ENCODE measurements around the gene CNTNAP5.
A peak's percentile ranks its signal among the peaks of the same experiment; 100 is the strongest.

Gene CNTNAP5

DNA sequence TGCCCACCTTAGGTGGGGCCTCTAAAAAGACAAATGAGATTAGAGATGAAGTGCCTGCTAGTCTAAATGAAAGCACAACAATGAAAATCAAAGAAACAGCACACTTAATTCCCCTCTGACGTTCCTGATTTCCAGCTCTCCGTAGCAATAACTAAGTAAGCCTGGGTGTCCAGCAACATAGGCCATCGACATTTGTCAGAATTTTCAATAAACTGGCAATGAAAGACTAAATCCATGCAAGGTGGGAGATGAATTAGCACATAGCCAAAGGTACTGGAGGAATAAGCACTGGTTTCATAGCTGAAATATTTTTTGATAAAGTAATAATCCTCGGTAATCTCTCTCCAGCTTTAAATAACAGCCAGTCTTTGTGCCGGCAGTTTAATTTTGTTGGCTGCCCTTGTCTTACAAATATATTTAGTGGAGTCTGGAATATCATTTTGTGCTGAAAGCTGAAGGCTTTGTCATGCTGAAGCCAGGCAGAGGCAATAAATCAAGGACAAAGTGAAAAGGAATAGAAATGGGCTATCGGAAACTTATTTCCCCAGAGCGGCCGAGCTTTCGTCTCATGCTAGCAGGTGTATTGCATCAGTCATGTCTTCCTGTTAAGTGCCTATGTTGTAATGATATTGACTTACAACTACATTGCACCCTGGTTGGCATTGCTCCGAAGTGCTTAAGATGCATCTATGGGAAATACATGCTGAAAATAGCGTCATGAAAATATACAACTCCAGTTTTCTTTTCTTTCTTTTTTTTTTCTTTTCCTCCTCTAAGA is 790.1 kb downstream of the CNTNAP5 start:
- no peak for DNase-seq (ENCODE audit: low read depth)

DNA sequence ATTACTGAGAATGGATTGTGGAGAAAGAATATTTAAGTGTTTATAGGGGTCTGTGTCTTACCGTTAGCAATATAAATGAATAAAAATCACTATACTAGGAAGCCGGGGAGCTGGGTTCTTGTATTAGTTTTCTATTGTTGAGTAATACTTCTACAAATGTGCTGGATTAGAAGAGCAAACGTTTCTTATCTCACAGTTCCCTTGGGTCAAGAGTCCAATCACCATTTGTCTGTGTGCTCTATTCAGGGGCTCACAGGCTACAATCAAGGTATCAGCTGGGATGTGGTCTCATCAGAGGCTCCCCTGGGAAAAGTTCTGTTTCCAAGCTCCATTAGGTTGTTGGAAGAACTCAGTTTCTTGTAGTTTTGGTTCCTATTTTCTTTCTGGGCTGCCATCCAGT is 790.9 kb downstream of the CNTNAP5 start:
- no peak for DNase-seq (ENCODE audit: low read depth)

DNA sequence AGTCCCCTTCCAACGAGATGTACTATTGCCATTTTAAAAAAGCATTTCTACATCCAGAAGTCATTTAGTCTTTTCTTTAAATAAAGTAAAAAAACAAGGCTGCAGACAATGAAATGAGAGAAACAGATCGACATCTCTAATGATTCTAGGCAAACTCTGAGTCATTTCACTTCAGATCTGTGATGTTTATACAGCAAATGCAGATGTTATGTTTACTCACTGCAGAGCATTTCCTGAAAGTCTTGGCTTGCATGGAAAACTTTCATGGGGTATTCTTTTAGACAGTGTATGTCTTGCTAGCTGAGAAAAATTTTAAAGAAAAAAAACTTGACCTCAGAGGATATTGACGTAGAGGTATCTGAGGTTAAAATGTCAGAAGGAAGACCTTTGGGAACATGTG is 797.4 kb downstream of the CNTNAP5 start:
- no peak for DNase-seq (ENCODE audit: low read depth)

DNA sequence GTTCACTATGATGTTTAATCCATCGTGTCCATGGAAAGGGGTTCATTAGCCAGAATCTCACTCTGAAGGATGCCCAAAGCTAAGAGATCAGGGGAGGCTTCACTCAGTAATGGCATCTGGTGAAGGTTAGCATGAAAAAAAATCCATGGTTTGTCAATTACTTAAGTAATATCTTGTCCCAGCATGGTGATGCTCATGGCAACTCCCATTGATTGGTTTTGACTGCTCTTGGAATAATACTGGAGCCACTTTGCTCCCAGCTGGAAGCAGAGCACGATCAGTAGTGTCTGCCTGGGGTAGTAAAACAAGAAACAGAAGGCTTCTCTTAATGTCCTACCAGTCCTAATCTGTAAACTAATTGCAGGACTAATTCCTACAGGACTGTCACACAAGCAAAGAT is 799.4 kb downstream of the CNTNAP5 start:
- no peak for DNase-seq (ENCODE audit: low read depth)

DNA sequence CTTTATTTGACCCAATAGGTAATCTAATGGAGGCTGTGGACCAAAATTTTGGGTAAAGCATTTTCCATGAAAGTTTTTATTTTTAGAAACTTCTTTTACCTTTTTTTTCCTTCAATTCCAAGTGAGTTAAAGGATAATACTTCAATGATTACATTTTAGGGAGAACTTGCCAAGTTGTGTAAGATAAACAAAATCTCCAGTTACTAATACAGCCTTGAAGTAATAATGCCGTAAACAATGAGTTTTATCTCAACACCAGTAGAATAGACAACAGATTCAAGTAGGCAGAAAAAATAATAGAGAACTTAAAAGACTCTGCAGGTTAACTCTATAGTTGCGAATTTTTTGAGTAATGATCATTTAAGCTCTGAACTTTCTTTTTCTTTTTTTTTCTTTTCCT is 807.4 kb downstream of the CNTNAP5 start:
- no peak for DNase-seq (ENCODE audit: low read depth)

DNA sequence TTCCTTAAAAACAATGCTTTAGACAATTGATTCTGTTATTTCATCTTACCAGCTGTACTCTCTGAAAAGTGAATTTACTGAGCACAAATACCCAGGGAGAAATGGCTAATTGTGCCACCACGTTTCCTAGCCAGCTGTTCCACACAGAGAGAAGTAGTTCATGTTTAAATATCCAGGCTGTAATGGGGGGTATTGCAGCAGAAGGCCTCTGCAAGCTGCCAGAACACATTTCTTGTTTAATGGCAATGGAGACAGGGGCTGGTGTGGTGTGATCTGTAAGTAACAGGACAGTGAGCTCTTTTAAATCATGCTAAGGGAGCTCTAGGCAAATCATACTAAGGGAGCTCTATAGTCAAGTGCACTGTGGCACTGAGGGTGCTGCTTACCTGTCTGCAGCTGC is 809.2 kb downstream of the CNTNAP5 start:
- no peak for DNase-seq (ENCODE audit: low read depth)

DNA sequence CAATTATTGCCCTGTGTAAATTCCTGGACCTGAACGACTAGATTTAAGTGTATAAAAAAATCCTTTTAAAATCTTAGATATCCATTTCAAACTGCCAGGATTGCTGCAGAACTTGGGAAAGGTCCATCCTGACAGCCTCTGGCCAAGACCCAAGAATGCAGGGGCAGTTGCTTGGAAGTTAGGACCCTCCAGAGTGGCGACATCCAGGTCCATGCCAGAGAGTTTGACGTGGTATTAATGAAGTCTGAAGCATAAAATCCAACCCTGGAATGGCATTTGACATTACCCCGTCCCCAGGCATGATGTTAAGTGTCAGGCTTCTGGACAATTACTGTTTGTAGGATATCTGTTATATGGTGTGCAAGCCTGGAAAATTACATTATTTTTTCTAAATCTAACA is 810.2 kb downstream of the CNTNAP5 start:
- no peak for DNase-seq (ENCODE audit: low read depth)

DNA sequence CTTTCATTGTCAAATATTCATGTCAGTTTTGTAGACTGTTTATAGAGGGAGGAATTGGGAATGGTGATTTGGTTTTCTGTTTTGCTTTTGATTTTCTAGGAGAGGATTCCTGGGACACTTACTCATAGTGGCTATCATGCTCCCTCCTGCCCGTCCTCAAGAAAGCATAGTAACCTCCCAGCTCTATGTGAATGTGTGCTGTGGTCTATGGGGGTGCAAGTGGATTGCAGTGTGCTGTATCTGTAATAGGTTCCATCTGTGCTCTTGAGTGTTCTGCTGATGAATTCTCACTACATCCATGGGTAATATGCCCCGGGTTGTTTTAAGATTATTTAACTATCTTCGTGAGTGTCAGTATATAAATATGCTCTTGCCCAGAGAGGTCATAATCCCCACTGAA is 811.3 kb downstream of the CNTNAP5 start:
- peak; percentile 12 for DNase-seq (ENCODE audit: low read depth)

DNA sequence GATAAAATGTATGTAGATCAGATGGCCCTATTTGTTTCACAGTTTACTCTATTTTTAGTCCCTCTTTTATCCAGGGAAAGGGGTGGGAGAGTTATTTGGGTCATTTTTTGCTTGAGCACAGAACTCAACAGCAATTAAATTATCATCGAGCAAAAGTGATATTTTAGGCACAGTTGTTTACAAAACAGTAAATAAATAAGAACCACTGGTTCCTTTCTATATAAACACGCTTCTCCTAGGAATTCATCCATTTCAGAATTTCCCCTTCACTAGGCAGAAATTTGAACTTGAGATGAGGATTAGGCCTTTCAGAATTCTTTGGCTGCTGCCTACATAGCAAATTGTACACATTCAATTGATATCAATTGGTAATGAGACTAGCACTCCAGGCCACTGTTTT is 812.4 kb downstream of the CNTNAP5 start:
- no peak for DNase-seq (ENCODE audit: low read depth)

DNA sequence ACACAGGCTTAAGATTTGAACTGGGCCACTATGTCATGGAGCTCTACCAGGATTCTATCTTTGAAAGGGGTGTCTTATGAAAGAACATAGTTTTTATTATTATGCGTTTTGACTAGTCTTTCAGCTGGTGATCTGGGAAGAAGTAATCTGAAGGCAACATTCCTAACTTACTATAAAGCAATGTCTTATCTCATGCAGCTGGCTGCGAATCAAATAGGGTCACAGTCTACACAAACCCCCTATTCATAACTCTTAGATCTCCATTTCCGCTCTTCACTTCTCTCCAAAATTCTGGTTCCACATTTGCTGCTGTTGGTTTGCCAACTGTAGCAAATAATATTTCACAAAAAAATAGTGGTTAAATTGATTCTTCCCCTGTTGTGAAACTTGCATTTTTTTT is 813.3 kb downstream of the CNTNAP5 start:
- no peak for DNase-seq (ENCODE audit: low read depth)

DNA sequence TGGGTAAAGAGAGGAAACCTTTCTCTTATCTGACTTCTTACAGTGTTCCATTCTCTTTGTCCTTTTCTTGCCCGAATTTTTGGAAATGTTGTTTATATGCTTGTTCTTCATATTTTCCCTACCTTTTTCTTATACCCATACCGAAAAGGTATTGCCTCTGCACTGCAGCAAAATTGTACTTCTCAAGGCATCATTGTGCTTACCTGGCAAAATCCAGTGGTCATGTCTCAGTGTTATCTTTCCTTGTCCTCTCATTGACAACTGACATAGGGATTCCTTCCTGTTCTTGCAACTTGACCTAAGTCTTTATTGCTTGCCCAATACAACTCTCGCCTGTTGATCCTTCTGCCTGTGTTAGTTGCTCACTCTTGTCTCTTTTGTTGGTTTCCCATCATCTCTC is 842.2 kb downstream of the CNTNAP5 start:
- DNase-seq (ENCODE audit: low read depth), result no peak

DNA sequence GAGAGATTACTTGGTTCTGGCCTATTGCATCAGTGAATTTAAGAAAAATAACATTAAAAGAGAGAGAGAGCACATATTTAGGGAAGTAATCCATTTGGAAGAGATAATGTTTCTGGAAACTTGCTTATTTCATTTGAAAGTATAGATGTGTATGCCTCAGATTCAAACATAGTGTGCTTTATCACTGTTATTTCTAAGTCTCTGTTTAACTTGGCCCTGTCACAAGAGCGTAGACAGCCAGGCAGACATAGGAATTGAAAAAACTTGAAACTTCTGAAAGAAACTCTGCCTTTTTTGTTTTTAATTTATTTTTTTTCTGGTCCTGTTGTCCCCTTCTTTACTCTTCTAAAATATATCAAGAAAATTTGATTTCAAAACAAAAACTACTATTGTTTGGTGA is 849.1 kb downstream of the CNTNAP5 start:
- DNase-seq (ENCODE audit: low read depth), result no peak

DNA sequence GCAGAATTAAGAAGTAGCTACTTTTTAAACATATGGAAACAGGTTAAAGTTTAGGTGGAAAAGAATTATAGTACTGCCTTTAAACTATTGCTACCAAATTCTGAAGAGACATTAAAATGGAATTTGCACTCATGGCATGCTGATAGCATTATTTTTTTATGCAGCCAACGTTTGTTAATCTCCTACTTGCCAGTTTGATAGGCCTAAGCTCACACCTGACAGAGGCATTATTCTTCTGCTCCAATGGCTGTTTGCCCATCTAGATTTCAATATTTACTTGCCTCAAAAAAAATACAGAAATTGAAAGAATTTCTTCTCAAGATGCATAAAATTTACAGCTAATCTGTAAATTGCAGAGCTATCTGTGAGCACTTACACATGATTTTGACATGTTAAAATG is 849.6 kb downstream of the CNTNAP5 start:
- DNase-seq (ENCODE audit: low read depth), result no peak

DNA sequence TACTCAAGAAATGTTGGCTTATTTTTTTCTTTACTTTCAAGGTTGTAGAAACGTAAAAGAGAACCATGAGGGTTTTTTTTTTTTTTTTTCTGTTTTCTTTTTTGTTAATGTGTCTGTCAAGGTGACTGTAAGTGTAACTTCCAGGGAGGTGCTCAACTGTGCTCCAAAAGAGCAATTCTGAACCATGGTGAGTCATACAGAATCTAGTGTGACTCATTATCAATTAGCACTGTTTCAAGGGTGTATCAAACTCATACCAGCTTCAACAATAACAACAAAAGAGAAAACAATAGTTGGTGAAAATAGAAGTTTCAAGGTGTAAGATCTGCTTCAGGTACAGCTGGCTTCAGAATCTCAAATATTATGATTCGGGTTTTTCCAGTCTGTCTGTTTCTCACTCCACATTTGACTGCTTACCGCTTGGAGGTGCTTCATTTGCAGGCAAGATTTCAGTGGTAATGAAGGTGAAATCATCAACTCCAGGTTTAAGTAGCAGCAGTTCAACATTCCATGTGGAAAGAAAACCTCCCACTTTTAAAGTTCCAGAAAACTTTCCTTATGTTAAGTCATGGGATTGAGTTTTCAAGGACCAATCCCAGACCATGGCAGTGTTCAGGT is 850.6 kb downstream of the CNTNAP5 start:
- DNase-seq (ENCODE audit: low read depth), result no peak

DNA sequence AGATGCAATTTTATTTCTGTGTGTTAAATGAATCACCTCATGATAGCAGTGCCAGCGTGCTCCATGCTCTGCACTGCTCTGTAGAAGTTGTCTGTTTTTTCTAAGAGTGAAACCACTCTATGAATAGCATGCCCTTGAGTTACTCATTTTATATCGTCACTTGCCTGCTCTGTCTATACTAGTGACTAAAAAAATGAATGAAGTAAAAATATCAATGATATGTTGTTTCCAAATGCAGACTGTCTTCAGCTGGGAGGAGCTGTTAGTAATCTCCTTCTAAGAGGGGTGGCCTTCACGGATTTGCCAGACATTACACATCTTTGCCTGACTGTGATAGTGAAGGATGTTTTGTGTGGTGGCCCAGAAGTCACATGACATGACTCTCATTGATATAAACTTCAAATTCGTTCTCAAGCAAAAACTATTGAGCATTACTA is 852.1 kb downstream of the CNTNAP5 start:
- DNase-seq (ENCODE audit: low read depth), result peak; percentile 26

DNA sequence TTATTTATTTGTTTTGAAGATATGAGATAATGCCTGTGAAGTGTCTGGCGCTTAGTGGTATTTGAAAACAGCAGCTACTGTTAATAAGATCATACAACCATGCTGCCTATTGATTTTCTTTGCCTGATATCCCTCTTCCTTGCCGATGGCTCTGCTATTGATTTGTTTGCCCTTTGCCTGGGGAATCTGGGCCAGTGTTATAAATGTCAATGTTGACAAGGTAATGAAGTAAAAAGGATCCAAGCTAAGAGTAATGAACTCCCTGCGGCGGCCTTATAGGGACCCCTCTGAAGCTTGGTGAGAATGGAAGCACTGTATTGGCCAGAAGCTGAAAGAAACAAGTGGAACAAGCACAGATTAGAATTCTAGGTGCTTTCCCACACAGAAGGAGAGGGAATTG is 854.6 kb downstream of the CNTNAP5 start:
- DNase-seq (ENCODE audit: low read depth), result no peak

DNA sequence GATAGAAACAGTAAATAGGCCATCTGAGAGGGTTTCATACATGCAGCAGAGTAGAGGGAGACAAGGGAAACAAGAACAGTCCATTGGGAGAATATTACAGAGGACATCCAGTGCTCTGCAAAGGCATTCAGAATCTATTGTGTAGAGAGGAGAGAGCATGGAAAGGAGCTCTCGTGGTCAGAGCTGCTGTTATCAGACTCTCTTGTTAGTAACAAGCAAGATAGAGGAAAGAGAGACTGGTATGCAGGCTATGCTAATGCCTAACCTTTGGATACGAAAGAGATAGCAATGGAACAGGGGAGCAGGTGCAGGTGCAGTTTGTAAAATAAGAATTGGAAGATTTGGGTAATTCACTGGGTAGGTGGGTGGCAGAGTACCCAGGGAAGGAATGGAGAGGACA is 855.9 kb downstream of the CNTNAP5 start:
- no peak for DNase-seq (ENCODE audit: low read depth)

DNA sequence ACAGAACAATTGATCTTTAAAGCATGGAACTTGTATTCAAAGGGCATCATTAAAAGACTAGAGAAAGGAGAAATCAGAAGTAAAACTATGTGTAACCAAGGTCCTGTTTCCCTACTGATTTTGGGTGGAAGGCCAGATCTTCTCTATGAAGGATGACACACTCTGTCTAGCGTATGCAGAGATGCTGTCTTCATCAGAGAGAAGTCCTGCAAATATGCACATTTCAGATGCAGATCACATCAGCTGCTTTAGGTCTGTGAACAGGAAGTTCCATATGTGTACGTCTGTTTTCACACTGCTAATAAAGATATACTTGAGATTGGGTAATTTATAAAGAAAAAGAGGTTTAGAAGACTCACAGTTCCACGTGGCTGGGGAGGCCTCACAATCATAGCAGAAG is 857.3 kb downstream of the CNTNAP5 start:
- DNase-seq (ENCODE audit: low read depth), result no peak

DNA sequence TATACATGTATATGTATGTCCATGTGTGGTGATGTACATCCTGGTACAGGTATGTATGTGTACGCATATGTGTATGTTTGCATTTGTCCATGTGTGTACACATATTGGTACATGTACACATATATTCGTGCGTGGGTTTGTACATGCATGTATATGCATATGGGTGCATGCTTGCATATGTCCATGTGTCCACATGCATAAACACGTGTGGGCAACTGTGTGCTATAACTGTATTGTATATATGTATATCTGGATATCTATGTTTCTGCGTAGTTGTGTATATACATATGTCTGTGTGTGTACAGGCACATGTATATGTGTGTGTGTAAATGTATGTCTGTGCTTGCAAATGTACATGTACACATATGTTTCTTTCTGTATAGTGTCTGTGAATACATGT is 858.5 kb downstream of the CNTNAP5 start:
- no peak for DNase-seq (ENCODE audit: low read depth)

DNA sequence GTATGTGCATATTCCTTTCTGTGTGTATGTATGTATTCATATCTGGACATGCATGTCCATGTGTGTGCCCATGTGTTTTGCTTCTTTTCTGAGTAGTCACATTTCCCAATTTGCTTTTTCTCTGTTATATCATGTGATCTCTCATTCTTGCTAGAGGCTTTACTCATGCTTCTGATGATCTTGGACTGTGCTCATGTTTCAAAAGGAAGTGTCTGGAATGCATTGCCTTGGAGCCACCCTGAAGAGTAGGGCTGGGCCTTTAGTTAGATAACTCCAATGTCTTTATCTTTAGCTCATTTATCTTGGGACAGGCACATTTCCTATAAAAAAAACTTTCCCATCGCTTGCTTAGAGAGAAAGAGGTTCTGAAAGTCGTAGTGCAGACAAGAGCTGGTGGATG is 859.2 kb downstream of the CNTNAP5 start:
- DNase-seq (ENCODE audit: low read depth), result no peak

DNA sequence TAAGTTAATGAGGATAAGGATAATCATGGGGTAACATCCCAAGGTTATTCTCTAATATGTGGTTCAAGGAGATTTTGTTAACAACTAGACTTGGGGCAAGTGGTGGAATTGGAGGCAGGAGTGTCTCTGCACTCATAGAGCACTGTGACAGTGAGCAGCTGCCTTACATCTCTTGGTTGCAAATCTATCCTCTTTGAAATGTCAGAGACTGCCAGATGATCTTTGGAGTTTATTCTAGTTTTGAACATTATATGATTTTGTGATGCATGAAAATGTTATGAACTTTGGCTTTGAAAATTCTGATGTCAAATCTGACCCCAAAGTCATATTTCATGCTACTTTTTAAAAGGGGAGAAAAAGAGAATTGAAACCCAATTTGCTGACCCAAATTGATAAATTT is 861.1 kb downstream of the CNTNAP5 start:
- no peak for DNase-seq (ENCODE audit: low read depth)

DNA sequence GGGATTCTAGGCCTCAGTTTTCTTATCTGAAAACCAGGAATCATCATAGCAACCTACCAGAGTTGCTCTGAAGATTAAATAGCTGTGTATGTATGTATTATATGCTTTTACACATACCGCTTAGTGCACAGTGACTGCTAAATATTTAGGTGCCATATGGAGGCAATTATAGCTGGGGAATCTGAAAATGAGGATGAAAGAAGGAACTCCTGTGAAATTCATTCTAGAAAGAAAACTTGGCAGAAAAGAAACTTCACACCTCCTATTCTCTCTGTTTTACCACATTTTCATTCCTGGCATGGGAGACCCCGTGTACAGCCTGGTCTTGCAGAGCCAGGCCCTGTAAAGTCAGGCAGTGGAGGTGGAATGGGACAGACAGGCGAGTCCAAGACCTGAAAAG is 862.4 kb downstream of the CNTNAP5 start:
- DNase-seq (ENCODE audit: low read depth), result no peak

DNA sequence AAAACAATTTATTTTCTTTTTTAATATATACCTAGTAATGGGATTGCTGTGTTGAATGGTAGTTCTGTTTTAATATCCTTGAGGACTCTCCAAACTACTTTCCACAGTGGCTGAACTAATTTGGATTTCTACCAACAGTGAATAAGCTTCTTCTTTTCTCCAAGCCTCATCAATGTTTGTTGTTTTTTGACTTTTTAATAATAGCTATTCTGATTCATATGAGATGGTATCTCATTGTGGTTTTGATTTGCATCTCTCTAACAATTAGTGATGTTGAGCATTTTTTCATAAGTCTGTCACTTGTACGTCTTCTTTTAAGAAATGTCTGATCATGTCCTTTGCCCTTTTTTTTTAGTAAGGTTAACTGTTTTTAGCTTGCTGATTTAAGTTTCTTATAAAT is 863.3 kb downstream of the CNTNAP5 start:
- peak; percentile 0 for DNase-seq (ENCODE audit: low read depth)

DNA sequence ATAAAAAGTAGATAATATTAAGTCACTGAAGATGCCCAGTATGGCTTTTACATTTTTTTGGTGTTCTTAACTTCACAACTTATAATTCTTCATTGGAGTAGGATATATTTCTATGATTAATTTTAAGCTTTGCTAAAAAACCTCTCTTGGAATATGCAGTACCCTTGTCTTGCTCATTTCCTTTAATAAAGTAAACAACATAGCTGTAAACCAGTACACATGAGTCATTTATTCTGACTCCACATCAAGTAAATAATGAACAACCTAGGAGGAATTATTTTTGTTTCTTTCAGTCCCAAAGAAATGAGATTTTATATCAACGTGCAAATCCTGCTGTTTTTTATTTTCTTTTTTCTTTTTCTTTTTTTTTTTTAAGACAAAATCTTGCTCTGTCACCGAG is 869.1 kb downstream of the CNTNAP5 start:
- peak; percentile 15 for DNase-seq (ENCODE audit: low read depth)
